HepG2 (cell line): Measurements from ENCODE around the gene PAM16. TPM values are rescaled to one million over a fixed set of nuclear protein-coding genes. Genes with fewer than 3 reads are reported as not detected.

Experiments
- EEA1 ChIP-seq: sonication (generic); formaldehyde crosslinking; IDR thresholded peaks from 2 replicates; pipeline ENCODE4 v1.5.1; 2020; ENCODE audit warnings: mild to moderate bottlenecking, missing genetic modification reagents, borderline replicate concordance
- ERF ChIP-seq: IDR thresholded peaks from 2 replicates; pipeline ENCODE4 v1.6.1; 2018; ENCODE audit warnings: missing biosample characterization, missing genetic modification reagents
- ESRRA ChIP-seq: sonication (generic); formaldehyde crosslinking; IDR thresholded peaks from 2 replicates; pipeline ENCODE4 v1.5.1; 2020; ENCODE audit warnings: mild to moderate bottlenecking, low read depth, missing genetic modification reagents
- GPN1 ChIP-seq: sonication (generic); formaldehyde crosslinking; IDR thresholded peaks from 2 replicates; pipeline ENCODE4 v1.5.1; 2020; ENCODE audit warnings: missing genetic modification reagents, borderline replicate concordance
- IRX3 ChIP-seq: sonication (generic); formaldehyde crosslinking; IDR thresholded peaks from 2 replicates; pipeline ENCODE4 v1.8.1; 2023; ENCODE audit warnings: mild to moderate bottlenecking, low read depth, missing genetic modification reagents, borderline replicate concordance
- KLF13 ChIP-seq: sonication (generic); formaldehyde crosslinking; IDR thresholded peaks from 2 replicates; pipeline ENCODE4 v1.4.0; 2020; ENCODE audit warnings: mild to moderate bottlenecking, missing genetic modification reagents
- MAZ ChIP-seq, 2 experiments: sonication (generic) in 1 of 2; formaldehyde crosslinking in 1 of 2; IDR thresholded peaks; 2 replicates each; pipeline versions ENCODE4 v1.5.0 to v1.6.1; 2012 to 2020; ENCODE audit warnings: low read depth in 2 of 2, mild to moderate bottlenecking in 2 of 2, borderline replicate concordance in 1 of 2, improper control_type of control experiment in 1 of 2, low read length in 1 of 2, missing genetic modification reagents in 1 of 2, moderate library complexity in 1 of 2
- MBD4 ChIP-seq: IDR thresholded peaks from 2 replicates; pipeline ENCODE4 v1.6.1; 2012; ENCODE audit warnings: low read length, inconsistent platforms, borderline replicate concordance
- MYNN ChIP-seq: sonication (generic); formaldehyde crosslinking; IDR thresholded peaks from 2 replicates; pipeline ENCODE4 v1.4.0; 2020; ENCODE audit warnings: mild to moderate bottlenecking, low read depth, missing genetic modification reagents
- NRL ChIP-seq: sonication (generic); formaldehyde crosslinking; IDR thresholded peaks from 2 replicates; pipeline ENCODE4 v1.5.0; 2020; ENCODE audit warnings: missing genetic modification reagents, mild to moderate bottlenecking, moderate library complexity, borderline replicate concordance
- PBX3 ChIP-seq: sonication (generic); formaldehyde crosslinking; IDR thresholded peaks from 2 replicates; pipeline ENCODE4 v1.8.1; 2023; ENCODE audit warnings: missing genetic modification reagents, inconsistent platforms, borderline replicate concordance
- PCBP1 ChIP-seq: fragments of 200-400 bp; formaldehyde crosslinking; IDR thresholded peaks from 2 replicates; pipeline ENCODE4 v1.6.1; 2017; ENCODE audit warnings: mild to moderate bottlenecking, low read depth, low read length, borderline replicate concordance
- PHF8 ChIP-seq: sonication (generic); formaldehyde crosslinking; IDR thresholded peaks from 2 replicates; pipeline ENCODE4 v1.5.0; 2020; ENCODE audit warnings: missing genetic modification reagents
- POLR2A ChIP-seq, 2 experiments: IDR thresholded peaks; 2 replicates each; pipeline ENCODE4 v1.6.1; 2011; ENCODE audit warnings: low read depth in 2 of 2, low read length in 2 of 2, mild to moderate bottlenecking in 1 of 2, moderate library complexity in 1 of 2; ENCODE audit not compliant: insufficient read depth in 1 of 2
- RBFOX2 ChIP-seq: fragments of 200-400 bp; formaldehyde crosslinking; IDR thresholded peaks from 2 replicates; pipeline ENCODE4 v1.6.1; 2017; ENCODE audit warnings: low read depth, mild to moderate bottlenecking, low read length
- TBL1XR1 ChIP-seq: fragments of 150-350 bp; IDR thresholded peaks from 2 replicates; pipeline ENCODE4 v1.6.1; 2014; ENCODE audit warnings: borderline replicate concordance, low read length; ENCODE audit not compliant: partially characterized antibody
- TFE3 ChIP-seq: IDR thresholded peaks from 2 replicates; pipeline ENCODE4 v1.6.1; 2016
- TOPORS ChIP-seq: sonication (generic); formaldehyde crosslinking; IDR thresholded peaks from 2 replicates; pipeline ENCODE4 v1.8.0; 2023; ENCODE audit warnings: mild to moderate bottlenecking, missing genetic modification reagents
- ZBTB1 ChIP-seq: sonication (generic); formaldehyde crosslinking; IDR thresholded peaks from 2 replicates; pipeline ENCODE4 v1.4.0; 2020; ENCODE audit warnings: missing genetic modification reagents, borderline replicate concordance
- ZKSCAN5 ChIP-seq: sonication (generic); formaldehyde crosslinking; IDR thresholded peaks from 2 replicates; pipeline ENCODE4 v1.5.1; 2020; ENCODE audit warnings: mild to moderate bottlenecking, missing genetic modification reagents
- ZNF674 ChIP-seq: sonication (generic); formaldehyde crosslinking; IDR thresholded peaks from 2 replicates; pipeline ENCODE4 v1.5.0; 2020; ENCODE audit warnings: low read depth, mild to moderate bottlenecking, missing genetic modification reagents
- ZNF883 ChIP-seq: sonication (generic); formaldehyde crosslinking; IDR thresholded peaks from 2 replicates; pipeline ENCODE4 v1.5.1; 2020; ENCODE audit warnings: mild to moderate bottlenecking, missing genetic modification reagents; ENCODE audit errors: not compliant biosample characterization
- polyA plus RNA-seq, 8 experiments: library from polyadenylated mRNA; depleted of rRNA in 3 of 8; stranded (reverse) in 7 of 8; unstranded in 1 of 8; fragments of >200 nt; fragmentation: Illumina TruSeq in 4 of 8; extraction: Trizol in 4 of 8; gene quantifications; 2 replicates each; pipeline versions ENCODE4 v1.2.1 to v1.2.3, GENCODE V29; 2011 to 2016; ENCODE audit warnings: low read depth in 4 of 8, missing spikeins in 1 of 8, mixed read lengths in 1 of 8; ENCODE audit not compliant: insufficient read depth in 1 of 8
- total RNA-seq, 5 experiments: library from RNA; depleted of rRNA; stranded (reverse); fragments of >200 nt; fragmentation: Illumina TruSeq; extraction: Trizol; gene quantifications; 2 replicates each; pipeline ENCODE4 v1.2.3, GENCODE V29; 2016; ENCODE audit warnings: low read depth in 1 of 5
- TF ChIP-seq, protein P1 (sequence below): sonication (generic); formaldehyde crosslinking; conservative IDR thresholded peaks from 2 replicates; pipeline ENCODE4 v1.4.0; 2020; ENCODE audit warnings: missing genetic modification reagents

The PAM16 gene
- total and polyA plus RNA-seq, 2 of the 13 experiments (the other 11 are each of a cell fraction or from before 2014, with no cell fraction given), result 51.5 to 51.8 TPM

- TF ChIP-seq PBX3 (CRISPR knock-in tag) (no peak; the same call in 1 of the 2 replicates), IRX3 (CRISPR knock-in tag) (0 out of 2 replicates have a peak, but pooled peaks have one; percentile 64), RBFOX2 (peak; percentile 89), PHF8 (CRISPR knock-in tag) (peak; percentile 75), ESRRA (peak; percentile 76; the same call in 1 of the 2 replicates), ZNF883 (CRISPR knock-in tag) (peak; percentile 24), MBD4 (no peak), MYNN (CRISPR knock-in tag) (peak; percentile 69; the same call in 1 of the 2 replicates), ERF (peak; percentile 44), GPN1 (CRISPR knock-in tag) (no peak), KLF13 (CRISPR knock-in tag) (no peak), TFE3 (0 out of 2 replicates have a peak, but pooled peaks have one; percentile 32), POLR2A (IDR thresholded peaks at IDR 0.05; ENCODE audit: insufficient read depth in 1 of 2, low read depth in 2 of 2, low read length in 2 of 2) (peak; percentile 66 to 84), ZNF674 (no peak), ZKSCAN5 (CRISPR knock-in tag) (0 out of 2 replicates have a peak, but pooled peaks have one; percentile 69), TOPORS (CRISPR knock-in tag) (no peak), MAZ (IDR thresholded peaks at IDR 0.05; ENCODE audit: borderline replicate concordance, low read depth, low read length) (peak; percentile 58; the same call in 1 of the 2 replicates), MAZ (CRISPR knock-in tag; IDR thresholded peaks at IDR 0.05; ENCODE audit: low read depth) (0 out of 2 replicates have a peak, but pooled peaks have one; percentile 41), EEA1 (0 out of 2 replicates have a peak, but pooled peaks have one; percentile 80), NRL (CRISPR knock-in tag) (peak; percentile 73; the same call in 1 of the 2 replicates), ZBTB1 (CRISPR knock-in tag) (no peak), TBL1XR1 (peak; percentile 27), PCBP1 (no peak)
- TF ChIP-seq, protein P1, sequence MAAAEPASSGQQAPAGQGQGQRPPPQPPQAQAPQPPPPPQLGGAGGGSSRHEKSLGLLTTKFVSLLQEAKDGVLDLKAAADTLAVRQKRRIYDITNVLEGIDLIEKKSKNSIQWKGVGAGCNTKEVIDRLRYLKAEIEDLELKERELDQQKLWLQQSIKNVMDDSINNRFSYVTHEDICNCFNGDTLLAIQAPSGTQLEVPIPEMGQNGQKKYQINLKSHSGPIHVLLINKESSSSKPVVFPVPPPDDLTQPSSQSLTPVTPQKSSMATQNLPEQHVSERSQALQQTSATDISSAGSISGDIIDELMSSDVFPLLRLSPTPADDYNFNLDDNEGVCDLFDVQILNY (CRISPR knock-in tag), result no peak
These were observed at the start of gene PAM16 (continued) for GRCh38 chr16:4350787-4351659.
